GM12878 (cell line): ENCODE measurements around the gene CCR5. TPM values are rescaled to one million over a fixed set of nuclear protein-coding genes. Genes with fewer than 3 reads are reported as not detected.

Source experiments
- ATAC-seq: fragments of 200-7000 bp; cut with Tn5 transposase; 3 replicates; pipeline ENCODE4 v1.9.1; 2020; ENCODE audit warnings: mild to moderate bottlenecking, moderate library complexity
- BruUV-seq: library from RNA; stranded (reverse); fragments of 400-500 nt; replicated peaks from 2 replicates; lab custom pipeline; 2021; lab: Mats Ljungman, UMichigan
- CTCF ChIA-PET: fragments of 300-600 bp; sonication (Branson Sonifier 250); formaldehyde crosslinking; extraction: SDS; loops from one replicate; lab custom pipeline; 2021; ENCODE audit warnings: inconsistent platforms; lab: Yijun Ruan, JAX
- POLR2A ChIA-PET: fragments of 350-600 bp; formaldehyde crosslinking; extraction: SDS; loops from one replicate; lab custom pipeline; 2021; ENCODE audit warnings: inconsistent platforms; lab: Charles Lee
- RAD21 ChIA-PET: fragments of 300-600 bp; sonication (Branson Sonifier 250); formaldehyde crosslinking; loops from one replicate; lab custom pipeline; 2023; ENCODE audit warnings: antibody characterized with exemption; ENCODE audit not compliant: unreplicated experiment; lab: Charles Lee
- SMC1A ChIA-PET: fragments of 300-600 bp; sonication (Branson Sonifier 250); formaldehyde crosslinking; loops from one replicate; lab custom pipeline; 2023; ENCODE audit not compliant: unreplicated experiment, uncharacterized antibody; lab: Charles Lee
- DNase-seq: peaks from one replicate; pipeline ENCODE4 v3.0.0-alpha.2; 2011; ENCODE audit warnings: low read depth, low spot score
- FAIRE-seq: peaks from 3 replicates; lab custom pipeline; 2011; peaks lifted over from hg19 to GRCh38; lab: Jason Lieb, UNC
- H2AFZ ChIP-seq: 2 replicates; pipeline ENCODE4 v1.6.0; 2011; ENCODE audit warnings: low read depth, low read length, control low read depth; ENCODE audit not compliant: control insufficient read depth
- H3K27ac ChIP-seq: 2 replicates; pipeline ENCODE4 v1.5.1; 2011; ENCODE audit warnings: control low read depth; ENCODE audit not compliant: control insufficient read depth, insufficient read depth
- H3K27me3 ChIP-seq, 2 experiments: replicated peaks in 1 of 2; 2 replicates each; pipeline versions ENCODE4 v1.6.0 to v1.6.1; 2011; ENCODE audit warnings: low read length in 1 of 2; ENCODE audit not compliant: control insufficient read depth in 2 of 2, insufficient read depth in 2 of 2
- H3K36me3 ChIP-seq, 2 experiments: 2 replicates each; pipeline ENCODE4 v1.5.1; 2011; ENCODE audit warnings: low read length in 1 of 2; ENCODE audit not compliant: control insufficient read depth in 2 of 2, insufficient read depth in 2 of 2
- H3K4me1 ChIP-seq: 2 replicates; pipeline ENCODE4 v1.6.1; 2011; ENCODE audit warnings: mild to moderate bottlenecking, low read length, moderate library complexity, mixed read lengths; ENCODE audit not compliant: control insufficient read depth, insufficient read depth
- H3K4me2 ChIP-seq: 2 replicates; pipeline ENCODE4 v1.6.0; 2011; ENCODE audit warnings: control low read depth; ENCODE audit not compliant: control insufficient read depth, insufficient read depth
- H3K4me3 ChIP-seq: fragments of 200-600 bp; sonication (generic); 2 replicates; pipeline ENCODE4 v1.5.1; 2016
- H3K79me2 ChIP-seq: 2 replicates; pipeline ENCODE4 v1.6.0; 2011; ENCODE audit warnings: low read length; ENCODE audit not compliant: control insufficient read depth, insufficient read depth
- H3K9ac ChIP-seq: 2 replicates; pipeline ENCODE4 v1.8.0; 2011; ENCODE audit warnings: low read length, control low read depth, mixed read lengths; ENCODE audit not compliant: control insufficient read depth, insufficient read depth
- H3K9me3 ChIP-seq: replicated peaks from 3 replicates; pipeline ENCODE4 v1.5.1; 2011; ENCODE audit warnings: mild to moderate bottlenecking, low read length; ENCODE audit not compliant: control insufficient read depth, insufficient read depth
- H4K20me1 ChIP-seq: 2 replicates; pipeline ENCODE4 v1.6.0; 2011; ENCODE audit not compliant: control insufficient read depth, insufficient read depth
- BCL3 ChIP-seq: IDR thresholded peaks from 2 replicates; pipeline ENCODE4 v1.6.1; 2011; ENCODE audit warnings: borderline replicate concordance, low read depth, mild to moderate bottlenecking, moderate library complexity, low read length; ENCODE audit not compliant: insufficient read depth, poor library complexity, severe bottlenecking
- CEBPZ ChIP-seq: fragments of 150-350 bp; IDR thresholded peaks from 2 replicates; pipeline ENCODE4 v1.6.1; 2016; ENCODE audit warnings: low read depth, low read length
- CHD2 ChIP-seq: IDR thresholded peaks from 2 replicates; pipeline ENCODE4 v1.6.1; 2011; ENCODE audit warnings: low read depth, low read length, improper control_type of control experiment, borderline replicate concordance
- DPF2 ChIP-seq: fragments of 450-650 bp; IDR thresholded peaks from 2 replicates; pipeline ENCODE4 v1.6.1; 2017; ENCODE audit warnings: mild to moderate bottlenecking
- E2F4 ChIP-seq: IDR thresholded peaks from 2 replicates; pipeline ENCODE4 v1.6.1; 2012; ENCODE audit warnings: low read depth, low read length, improper control_type of control experiment
- HDAC6 ChIP-seq: fragments of 200-600 bp; sonication (generic); IDR thresholded peaks from one replicate; pipeline ENCODE4 v1.8.0; 2017; ENCODE audit warnings: antibody characterized with exemption; ENCODE audit not compliant: unreplicated experiment
- IKZF1 ChIP-seq: fragments of 450-650 bp; conservative IDR thresholded peaks from 2 replicates; pipeline ENCODE4 v1.6.1; 2017; ENCODE audit warnings: antibody characterized with exemption, mild to moderate bottlenecking
- IRF4 ChIP-seq: IDR thresholded peaks from 2 replicates; pipeline ENCODE4 v1.6.1; 2011; ENCODE audit warnings: low read depth, low read length
- IRF5 ChIP-seq: fragments of 450-650 bp; IDR thresholded peaks from 2 replicates; pipeline ENCODE4 v1.6.1; 2017; ENCODE audit warnings: borderline replicate concordance
- NBN ChIP-seq: fragments of 450-650 bp; IDR thresholded peaks from 2 replicates; pipeline ENCODE4 v1.6.1; 2016
- NRF1 ChIP-seq: conservative IDR thresholded peaks from 2 replicates; pipeline ENCODE4 v1.6.1; 2011; ENCODE audit warnings: mild to moderate bottlenecking, low read depth, low read length, improper control_type of control experiment
- SIX5 ChIP-seq: IDR thresholded peaks from 2 replicates; pipeline ENCODE4 v1.6.1; 2011; ENCODE audit warnings: mild to moderate bottlenecking, low read depth, low read length, moderate library complexity; ENCODE audit not compliant: severe bottlenecking
- TARDBP ChIP-seq: IDR thresholded peaks from 2 replicates; pipeline ENCODE4 v1.6.1; 2016; ENCODE audit warnings: borderline replicate concordance
- WGBS: methylation state at CpG from one replicate; pipeline ENCODE4 v1.1.6; 2016; ENCODE audit warnings: low lambda C conversion rate; ENCODE audit not compliant: insufficient replicate concordance, insufficient coverage; ENCODE audit errors: missing lambda C conversion rate; 5-methylcytosine and 5-hydroxymethylcytosine counted together
- in situ Hi-C: fragments of 300-500 bp; cut with MboI; formaldehyde crosslinking; loops from 9 replicates; pipeline ENCODE4 v1.14.3; 2018; ENCODE audit warnings: mixed read lengths
- intact Hi-C: fragments of 100-400 bp; cut with micrococcal nuclease; formaldehyde crosslinking; loops from one replicate; pipeline ENCODE4 v1.14.2; 2022; ENCODE audit not compliant: unreplicated experiment
- polyA plus RNA-seq, 11 experiments: library from polyadenylated mRNA; depleted of rRNA in 4 of 11; unstranded in 6 of 11; stranded (reverse) in 5 of 11; fragments of >200 nt; fragmentation: Nextera tagmentation in 4 of 11; fragmentation: Illumina TruSeq in 1 of 11; extraction: Ambion mirVana in 4 of 11; extraction: Trizol in 1 of 11; gene quantifications; 1 replicate in 1 of 11; 2 replicates in 10 of 11; pipeline versions ENCODE4 v1.2.1 to v1.2.3, GENCODE V29; 2011 to 2016; ENCODE audit warnings: inconsistent platforms in 2 of 11, missing spikeins in 2 of 11, low read depth in 1 of 11
- total RNA-seq, 4 experiments: library from RNA; depleted of rRNA in 3 of 4; stranded (reverse); fragments of >200 nt in 3 of 4; fragmentation: Illumina TruSeq in 1 of 4; extraction: Trizol in 1 of 4; gene quantifications; 2 replicates each; pipeline versions ENCODE4 v1.2.1 to v1.2.3, GENCODE V29; 2013 to 2021
- TF ChIP-seq, protein P1 (sequence below): IDR thresholded peaks from 2 replicates; pipeline ENCODE4 v1.6.1; 2012; ENCODE audit warnings: low read length, inconsistent platforms

CCR5 gene
- total and polyA plus RNA-seq, 10 of the 15 experiments (the other 5 are each of a cell fraction or from before 2014, with no cell fraction given), result 0.17 to 1.6 (median 0.82) TPM; not detected in 1

- Histone ChIP-seq H3K4me2 (no peak overlapping the region), H3K27me3 (no peaks in the 10 kb centered on the region), H3K79me2 (no peaks in the 10 kb centered on the region), H3K27ac (no peak overlapping the region), H4K20me1 (no peaks in the 10 kb centered on the region), H3K36me3 (no peaks in the 10 kb centered on the region), H2AFZ (no peak overlapping the region), H3K4me1 (peaks cover 31% of the 10 kb centered on the region), H3K9me3 (no peaks in the 10 kb centered on the region), H3K4me3 (no peak overlapping the region), H3K9ac (no peak overlapping the region)
- DNase-seq (no peak), FAIRE-seq (no peak), ATAC-seq (no peak)
- ChIA-PET POLR2A (interaction anchor here (5.9 kb wide), 1 partner anchor 278 kb away, joined by 22 read pairs; no protein-coding TSS in a partner anchor), CTCF (interaction anchor here (0.7 to 21.1 kb wide), 6 partner anchors 17 to 281 kb away, joined by 3 to 714 read pairs (median 124); partner anchors contain the start of gene CCR1), RAD21 (interaction anchor here (1.5 to 13.5 kb wide), 4 partner anchors 90 to 274 kb away, joined by 3 to 421 read pairs (median 242); partner anchors contain the start of gene CCR1), SMC1A (interaction anchor here (5.2 to 15.8 kb wide), 7 partner anchors 15 to 280 kb away, joined by 31 to 581 read pairs (median 137); partner anchors contain the start of gene CCR1)
- no TSS peak for BruUV-seq
- intact Hi-C loops, result no loop called here
- WGBS, result 85% methylated on average over 5 of the region's 5 CpGs
- in situ Hi-C loops, result no loop called here
- no peak for TF ChIP-seq E2F4
- TF ChIP-seq IRF5, result no peak
- no peak for TF ChIP-seq HDAC6
- no peak for TF ChIP-seq NBN
- TF ChIP-seq CEBPZ, result no peak
- no peak for TF ChIP-seq TARDBP
- TF ChIP-seq IRF4, result no peak
- no peak for TF ChIP-seq DPF2
- TF ChIP-seq, protein P1, sequence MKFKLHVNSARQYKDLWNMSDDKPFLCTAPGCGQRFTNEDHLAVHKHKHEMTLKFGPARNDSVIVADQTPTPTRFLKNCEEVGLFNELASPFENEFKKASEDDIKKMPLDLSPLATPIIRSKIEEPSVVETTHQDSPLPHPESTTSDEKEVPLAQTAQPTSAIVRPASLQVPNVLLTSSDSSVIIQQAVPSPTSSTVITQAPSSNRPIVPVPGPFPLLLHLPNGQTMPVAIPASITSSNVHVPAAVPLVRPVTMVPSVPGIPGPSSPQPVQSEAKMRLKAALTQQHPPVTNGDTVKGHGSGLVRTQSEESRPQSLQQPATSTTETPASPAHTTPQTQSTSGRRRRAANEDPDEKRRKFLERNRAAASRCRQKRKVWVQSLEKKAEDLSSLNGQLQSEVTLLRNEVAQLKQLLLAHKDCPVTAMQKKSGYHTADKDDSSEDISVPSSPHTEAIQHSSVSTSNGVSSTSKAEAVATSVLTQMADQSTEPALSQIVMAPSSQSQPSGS, result no peak
- no peak for TF ChIP-seq NRF1
- no peak for TF ChIP-seq BCL3
- no peak for TF ChIP-seq CHD2
- TF ChIP-seq IKZF1, result no peak
- no peak for TF ChIP-seq SIX5
These were observed 4.8 kb upstream of the CCR5 start for GRCh38 chr3:46365737-46366524.
